IPS DF 6.9 (cell line): ENCODE measurements around the gene IFT27.
"Not testable (repeated sequence)": the region's sequence is repeated elsewhere in the genome, so short reads cannot be mapped to it uniquely, and the experiment has no call there.

ENCODE experiments used
- DNase-seq: peaks from one replicate; pipeline ENCODE4 v3.0.0-alpha.2; 2013; ENCODE audit warnings: low read depth, low spot score
- H3K27ac ChIP-seq: one replicate; pipeline ENCODE4 v1.5.1; 2013; ENCODE audit warnings: low read length, control low read depth
- H3K27me3 ChIP-seq: 2 replicates; pipeline ENCODE4 v1.6.1; 2013; ENCODE audit warnings: mild to moderate bottlenecking, low read length; ENCODE audit not compliant: control insufficient read depth, insufficient read depth
- H3K36me3 ChIP-seq: 2 replicates; pipeline ENCODE4 v1.6.1; 2013; ENCODE audit warnings: low read length; ENCODE audit not compliant: control insufficient read depth, insufficient read depth
- H3K4me1 ChIP-seq: 2 replicates; pipeline ENCODE4 v1.6.1; 2013; ENCODE audit warnings: low read length; ENCODE audit not compliant: control insufficient read depth, insufficient read depth
- H3K4me3 ChIP-seq: 2 replicates; pipeline ENCODE4 v1.5.1; 2013; ENCODE audit warnings: mild to moderate bottlenecking, low read length
- H3K9me3 ChIP-seq: 2 replicates; pipeline ENCODE4 v1.6.1; 2013; ENCODE audit warnings: low read length, inconsistent platforms; ENCODE audit not compliant: control insufficient read depth, insufficient read depth
- WGBS: extraction: QIAGEN DNeasy Blood & Tissue Kit; methylation state at CpG from one replicate; pipeline ENCODE4 v1.1.7; 2013; ENCODE audit warnings: mixed read lengths, missing lambda C conversion rate; ENCODE audit not compliant: insufficient read length, insufficient coverage; 5-methylcytosine and 5-hydroxymethylcytosine counted together

IFT27 gene

DNA sequence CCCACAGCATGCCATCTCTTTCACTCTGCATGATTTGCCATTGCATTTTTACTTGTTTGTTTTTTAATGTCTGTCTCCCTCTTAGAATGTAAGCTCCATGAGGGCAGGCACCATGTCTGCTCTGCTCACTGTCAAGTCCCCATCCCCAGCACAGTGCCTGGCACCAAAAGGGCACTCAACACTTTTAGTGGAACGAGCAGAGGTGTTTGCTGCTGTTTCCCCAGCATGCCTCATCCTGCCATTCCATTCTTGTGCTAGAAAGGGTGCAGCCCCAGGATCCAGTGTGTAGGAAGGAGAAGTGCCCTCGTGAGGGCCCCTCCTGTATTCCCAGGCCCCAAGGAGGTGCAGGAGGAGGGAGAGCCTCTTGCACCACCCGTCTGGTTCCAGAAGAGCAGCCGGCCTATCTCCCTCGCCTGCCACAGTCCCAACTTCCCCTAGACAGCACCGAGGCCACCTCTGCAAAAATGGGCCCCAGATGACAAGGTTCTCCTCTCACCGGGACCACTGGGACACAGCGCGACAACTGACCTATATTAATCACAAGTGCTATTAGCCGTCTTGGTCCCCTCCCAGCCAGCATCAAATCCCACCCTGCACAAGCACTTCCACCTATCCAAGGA is 39.1 kb downstream of the IFT27 start:
- no peak overlapping the region for H3K27ac ChIP-seq
- WGBS: no CpG with 5 or more reads among the region's 10 CpGs

DNA sequence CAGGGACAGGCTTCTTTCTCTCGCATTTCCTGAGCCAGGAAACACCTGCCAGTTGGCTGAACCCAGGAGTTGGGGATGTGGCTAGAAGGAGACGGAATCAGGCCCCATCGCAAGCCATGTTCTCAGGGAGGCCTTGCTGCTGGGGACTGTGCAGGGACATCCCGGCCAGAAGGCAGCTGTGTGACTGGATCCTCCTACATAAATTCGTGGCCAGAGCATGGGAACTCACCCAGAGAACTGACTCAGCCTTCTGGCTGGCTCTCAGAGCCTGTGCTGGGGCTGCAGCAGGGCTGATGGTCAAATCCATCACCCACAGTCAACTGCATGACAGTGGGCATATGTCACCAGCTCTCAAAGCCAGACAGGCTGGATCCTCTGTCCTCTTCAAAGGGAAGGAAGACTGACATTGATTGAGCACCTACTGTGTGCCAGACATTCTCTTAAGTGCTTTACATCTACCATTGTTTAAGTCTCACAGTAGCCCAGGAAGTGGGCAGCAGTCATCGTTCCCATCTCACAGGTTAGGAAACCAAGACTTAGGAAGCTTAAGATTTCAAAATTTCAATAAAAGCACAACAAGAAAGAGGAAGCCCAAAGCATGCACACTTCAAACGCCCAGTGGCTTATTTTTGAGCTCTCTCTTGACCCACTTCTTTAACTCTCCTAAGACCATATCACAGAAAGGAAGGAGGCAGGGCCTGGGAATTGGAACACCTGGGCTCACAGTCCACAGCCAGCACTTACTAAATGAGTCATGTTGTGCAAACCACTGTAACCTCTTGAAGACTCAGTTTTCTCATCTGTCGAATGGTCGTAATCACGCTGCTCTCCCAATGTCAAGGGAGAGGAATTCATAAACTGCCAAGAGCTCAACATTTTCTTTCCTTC is 41.5 kb downstream of the IFT27 start:
- H3K36me3 ChIP-seq: no peaks in the 10 kb centered on the region
- H3K4me3 ChIP-seq: no peak overlapping the region
- no CpG with 5 or more reads among the region's 10 CpGs for WGBS
- no peak for DNase-seq
- no peak overlapping the region for H3K27ac ChIP-seq
- no peaks in the 10 kb centered on the region for H3K4me1 ChIP-seq
- H3K9me3 ChIP-seq: no peaks in the 10 kb centered on the region
- no peaks in the 10 kb centered on the region for H3K27me3 ChIP-seq

More for the DNA sequence above, 39.1 kb downstream of the IFT27 start:
- DNase-seq: no peak
- no peaks in the 10 kb centered on the region for H3K36me3 ChIP-seq
- H3K9me3 ChIP-seq: no peaks in the 10 kb centered on the region
- H3K4me3 ChIP-seq: no peak overlapping the region
- H3K27me3 ChIP-seq: no peaks in the 10 kb centered on the region
- no peaks in the 10 kb centered on the region for H3K4me1 ChIP-seq

DNA sequence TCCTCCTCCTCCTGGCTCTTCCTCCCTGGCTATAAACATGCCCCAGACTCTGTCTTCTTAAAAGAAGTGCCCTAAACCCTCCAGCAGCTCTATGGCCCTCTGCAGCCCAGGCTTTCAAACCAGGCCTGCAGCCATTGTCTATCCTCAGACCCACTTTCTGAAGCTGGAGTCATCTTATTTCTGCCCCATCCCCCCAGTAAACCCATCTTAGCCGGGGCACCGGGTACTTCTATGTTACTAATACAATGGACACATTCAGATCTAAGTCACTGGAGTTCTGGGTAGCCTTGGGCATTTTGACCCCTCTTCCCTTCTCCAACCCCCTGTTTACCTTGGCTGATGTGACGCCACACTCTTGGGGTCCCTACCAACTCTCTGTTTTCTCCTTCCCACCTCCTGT is 42.6 kb downstream of the IFT27 start:
- Histone ChIP-seq H3K27me3 (no peaks in the 10 kb centered on the region), H3K4me3 (no peak overlapping the region), H3K9me3 (no peaks in the 10 kb centered on the region), H3K36me3 (no peaks in the 10 kb centered on the region), H3K27ac (no peak overlapping the region), H3K4me1 (no peaks in the 10 kb centered on the region)
- no CpG with 5 or more reads among the region's 3 CpGs for WGBS
- no peak for DNase-seq

DNA sequence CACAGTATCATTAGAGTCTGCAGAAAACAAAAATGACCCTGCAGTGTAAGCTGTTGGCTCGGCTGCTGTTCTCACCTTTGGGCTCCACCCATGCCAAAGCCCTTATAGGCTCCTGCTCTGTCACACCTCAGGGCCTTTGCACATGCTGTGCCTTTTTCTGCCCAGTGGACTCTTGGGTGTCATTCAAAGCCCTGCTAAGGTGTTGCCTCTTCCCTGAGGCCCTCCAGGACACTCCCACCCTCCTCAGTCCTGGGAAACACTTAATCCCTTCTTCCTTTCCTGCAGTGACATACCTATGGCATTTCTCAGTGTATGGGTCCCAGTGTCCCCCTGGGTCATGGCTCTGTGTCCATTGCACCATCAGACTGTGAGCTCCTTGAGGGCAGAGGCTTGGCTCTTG is 43.3 kb downstream of the IFT27 start:
- Histone ChIP-seq H3K27ac (no peak overlapping the region), H3K4me3 (no peak overlapping the region), H3K4me1 (no peaks in the 10 kb centered on the region), H3K27me3 (no peaks in the 10 kb centered on the region), H3K9me3 (no peaks in the 10 kb centered on the region), H3K36me3 (no peaks in the 10 kb centered on the region)
- WGBS: no CpG with 5 or more reads among the region's 1 CpG
- DNase-seq: no peak

DNA sequence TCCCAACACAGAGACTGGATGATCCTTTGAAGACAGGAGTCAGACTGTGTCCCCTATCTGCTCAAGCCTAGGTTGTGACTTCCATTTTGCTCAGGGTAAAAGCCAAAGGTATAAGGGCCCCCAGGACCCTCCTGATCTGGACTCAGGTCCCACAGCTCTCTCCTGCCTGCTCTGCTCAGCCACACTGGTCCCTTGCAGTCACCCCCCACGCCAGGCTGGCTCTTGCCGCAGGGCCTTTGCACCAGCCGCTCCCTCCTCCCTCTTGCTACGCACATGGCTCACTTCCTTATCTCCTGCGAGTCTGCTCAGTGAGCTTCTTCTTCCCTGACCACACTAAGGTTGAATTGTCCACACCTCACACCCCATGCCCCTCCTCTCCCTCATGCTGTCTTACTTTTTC is 44.0 kb downstream of the IFT27 start:
- Histone ChIP-seq H3K27ac (no peak overlapping the region), H3K9me3 (no peaks in the 10 kb centered on the region), H3K27me3 (no peaks in the 10 kb centered on the region), H3K4me3 (no peak overlapping the region), H3K4me1 (no peaks in the 10 kb centered on the region), H3K36me3 (no peaks in the 10 kb centered on the region)
- no CpG with 5 or more reads among the region's 5 CpGs for WGBS
- DNase-seq: no peak

DNA sequence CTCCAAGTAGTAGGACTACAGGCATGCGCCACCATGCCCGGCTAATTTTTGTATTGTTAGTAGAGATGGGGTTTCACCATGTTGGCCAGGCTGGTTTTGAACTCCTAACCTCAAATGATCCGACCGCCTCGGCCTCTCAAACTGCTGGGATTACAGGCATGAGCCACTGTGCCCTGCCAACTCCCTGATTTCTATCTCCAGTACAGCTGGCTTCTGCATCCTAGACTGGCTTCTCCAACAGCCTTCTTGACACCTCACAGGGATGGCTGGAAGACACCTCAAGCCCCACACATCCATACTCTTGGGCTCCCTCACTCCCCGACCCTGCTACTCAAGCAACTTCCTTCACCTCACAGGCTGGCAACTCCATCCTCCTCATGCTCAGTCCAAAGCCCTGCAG is 44.6 kb downstream of the IFT27 start:
- no CpG with 5 or more reads among the region's 6 CpGs for WGBS
- not testable (repeated sequence) for H3K36me3 ChIP-seq, H3K4me3 ChIP-seq, DNase-seq, H3K9me3 ChIP-seq, H3K27ac ChIP-seq, H3K4me1 ChIP-seq, H3K27me3 ChIP-seq

DNA sequence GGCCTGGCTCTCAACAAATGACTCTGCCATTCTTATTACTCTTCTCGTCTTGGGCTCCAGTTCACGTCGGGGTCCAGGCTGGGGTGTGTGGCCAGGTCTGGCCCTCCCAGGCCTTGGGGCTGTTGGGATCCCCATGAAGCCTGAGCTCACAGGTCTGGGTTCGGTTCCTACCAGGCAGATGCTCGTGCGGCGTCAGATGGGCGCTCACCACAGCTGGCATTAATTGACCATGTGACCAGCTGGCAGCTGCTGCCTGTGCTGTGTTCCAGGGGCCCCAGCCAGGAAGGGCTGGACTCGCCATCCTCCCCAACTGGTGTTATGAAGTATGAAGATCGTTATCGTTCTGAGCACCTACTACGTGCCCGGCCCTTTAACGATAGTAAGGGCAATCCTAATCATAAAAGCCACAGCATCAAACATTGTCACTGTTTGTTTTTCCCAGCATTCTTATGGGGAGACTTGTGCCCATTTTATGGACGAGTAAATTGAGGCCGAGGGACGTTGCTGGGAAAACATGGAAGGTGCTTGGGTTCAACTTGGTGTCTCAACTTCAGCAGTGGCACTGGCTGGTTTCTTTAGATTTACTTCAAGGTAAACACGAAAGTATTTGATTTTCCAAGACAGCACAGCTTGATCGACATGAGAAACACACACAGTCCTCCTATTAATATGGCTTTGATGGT is 45.6 kb downstream of the IFT27 start:
- no CpG with 5 or more reads among the region's 19 CpGs for WGBS

DNA sequence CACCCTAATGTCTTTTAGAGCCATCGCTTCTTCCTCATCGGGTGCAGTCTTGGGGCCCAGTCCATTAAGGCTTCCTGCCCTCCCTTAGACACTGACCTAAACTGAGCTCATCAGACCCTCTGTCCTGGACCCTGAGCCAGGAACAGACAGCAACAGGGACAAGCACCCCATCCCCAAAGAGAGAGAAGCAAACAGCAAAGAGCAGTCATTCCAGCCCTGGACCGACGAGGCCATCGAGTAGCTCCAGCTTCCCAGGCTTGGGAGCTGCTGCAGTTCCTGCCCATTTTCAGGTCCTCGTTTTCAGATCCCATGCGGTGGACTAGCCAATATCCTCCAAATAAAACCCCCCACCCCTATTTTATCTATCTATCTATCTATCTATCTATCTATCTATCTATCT is 46.6 kb downstream of the IFT27 start:
- no CpG with 5 or more reads among the region's 7 CpGs for WGBS
- no peaks in the 10 kb centered on the region for H3K4me1 ChIP-seq
- DNase-seq: no peak
- H3K27ac ChIP-seq: no peak overlapping the region
- H3K27me3 ChIP-seq: no peaks in the 10 kb centered on the region
- H3K36me3 ChIP-seq: no peaks in the 10 kb centered on the region
- no peaks in the 10 kb centered on the region for H3K9me3 ChIP-seq
- H3K4me3 ChIP-seq: no peak overlapping the region

More for the DNA sequence above, 45.6 kb downstream of the IFT27 start:
- no peak for DNase-seq
- no peaks in the 10 kb centered on the region for H3K27me3 ChIP-seq
- H3K36me3 ChIP-seq: no peaks in the 10 kb centered on the region
- H3K4me3 ChIP-seq: no peak overlapping the region
- H3K27ac ChIP-seq: no peak overlapping the region
- H3K4me1 ChIP-seq: no peaks in the 10 kb centered on the region
- no peaks in the 10 kb centered on the region for H3K9me3 ChIP-seq

DNA sequence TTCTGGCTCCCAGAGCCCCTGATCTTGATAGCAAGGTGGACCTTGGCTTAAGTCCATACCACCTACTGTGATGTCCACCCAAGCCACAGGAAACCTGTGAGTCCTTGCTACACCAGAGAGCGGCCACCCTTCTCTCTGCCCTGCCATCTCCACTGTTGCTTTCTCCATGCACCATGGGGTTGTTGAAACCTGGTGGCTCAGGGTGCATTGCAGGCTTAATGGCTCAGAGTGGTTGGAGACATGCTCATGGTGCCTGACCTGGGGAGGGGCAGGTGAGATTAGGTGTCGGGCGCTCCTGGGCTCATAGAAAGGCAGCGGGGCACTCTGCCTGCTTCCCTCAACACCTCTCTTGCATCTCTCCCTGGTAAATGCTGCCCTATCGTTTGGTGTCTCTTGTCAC is 47.4 kb downstream of the IFT27 start:
- WGBS: no CpG with 5 or more reads among the region's 5 CpGs
- no peak for DNase-seq
- no peak overlapping the region for H3K27ac ChIP-seq
- H3K9me3 ChIP-seq: no peaks in the 10 kb centered on the region
- no peak overlapping the region for H3K4me3 ChIP-seq
- H3K27me3 ChIP-seq: no peaks in the 10 kb centered on the region
- no peaks in the 10 kb centered on the region for H3K36me3 ChIP-seq
- H3K4me1 ChIP-seq: no peaks in the 10 kb centered on the region

DNA sequence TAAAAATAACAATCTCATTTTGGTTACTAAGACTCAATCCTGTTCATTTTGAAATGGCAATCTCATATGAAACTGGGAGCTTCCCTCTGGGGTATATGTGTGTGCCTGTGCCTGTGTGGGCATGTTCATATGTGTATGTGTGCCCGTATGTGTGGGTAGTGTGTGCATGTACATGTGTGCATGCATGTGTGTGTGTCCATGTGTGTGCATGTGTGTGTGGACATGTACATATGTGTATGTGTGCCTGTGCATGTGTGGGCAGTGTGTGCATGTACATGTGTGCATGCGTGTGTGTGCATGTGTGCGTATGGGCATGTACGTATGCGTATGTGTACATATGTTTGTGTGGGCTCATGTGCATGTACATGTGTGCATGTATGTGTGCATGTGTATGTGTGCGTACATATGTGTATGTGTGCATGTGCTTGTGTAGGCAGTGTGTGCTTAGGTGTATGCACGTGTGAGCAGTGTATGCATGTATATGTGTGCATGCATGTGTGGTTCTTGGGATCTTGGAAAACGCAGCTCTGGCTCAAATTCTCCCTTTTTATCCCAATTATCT is 47.9 kb downstream of the IFT27 start:
- Histone ChIP-seq H3K9me3 (no peaks in the 10 kb centered on the region), H3K36me3 (no peaks in the 10 kb centered on the region), H3K4me1 (no peaks in the 10 kb centered on the region), H3K4me3 (no peak overlapping the region), H3K27ac (no peak overlapping the region), H3K27me3 (no peaks in the 10 kb centered on the region)
- no peak for DNase-seq
- no CpG with 5 or more reads among the region's 8 CpGs for WGBS
